HG02759 (cell line): ENCODE data around the gene FASTK.

Experiments
- ATAC-seq: cut with Tn5 transposase; IDR thresholded peaks from one replicate; pipeline ENCODE4 v1.9.1; 2021; ENCODE audit warnings: mild to moderate bottlenecking, moderate library complexity; ENCODE audit not compliant: unreplicated experiment

The FASTK gene

GRCh38 chr7:151083071-151083823 lies 2.6 kb upstream of the FASTK start, which contains the start of gene TMUB1:
TSS of gene TMUB1 (minus strand) at chr7:151083493. CDS start at chr7:151082563, 930 bp downstream.
- peak; percentile 50 for ATAC-seq

- ATAC-seq: no peak
Observed at GRCh38 chr7:151082141-151083070, 1.8 kb upstream of the FASTK start.

GRCh38 chr7:151081170-151082101 lies 827 bp upstream of the FASTK start:
- no peak for ATAC-seq

- peak; percentile 0 for ATAC-seq
Observed at GRCh38 chr7:151080067-151080521, 515 bp downstream of the FASTK start.

- no peak for ATAC-seq
Observed at GRCh38 chr7:151079199-151079910, 1.3 kb downstream of the FASTK start.

- no peak for ATAC-seq
Observed at GRCh38 chr7:151078233-151079040, 2.2 kb downstream of the FASTK start.

GRCh38 chr7:151077705-151078232 lies 2.8 kb downstream of the FASTK start:
- ATAC-seq: no peak

GRCh38 chr7:151076863-151077704 lies 3.5 kb downstream of the FASTK start:
- no peak for ATAC-seq

GRCh38 chr7:151075978-151076426 lies 4.6 kb downstream of the FASTK start:
- ATAC-seq: no peak

- no peak for ATAC-seq
Observed at GRCh38 chr7:151075662-151075971, 5.0 kb downstream of the FASTK start.

GRCh38 chr7:151074817-151075661 lies 5.6 kb downstream of the FASTK start:
- ATAC-seq: no peak

GRCh38 chr7:151073990-151074389 lies 6.6 kb downstream of the FASTK start:
- no peak for ATAC-seq

GRCh38 chr7:151071032-151071866 lies 9.4 kb downstream of the FASTK start:
- ATAC-seq: no peak

GRCh38 chr7:151070574-151070960 lies 10.0 kb downstream of the FASTK start:
- ATAC-seq: no peak

GRCh38 chr7:151069841-151070573 lies 10.6 kb downstream of the FASTK start:
- no peak for ATAC-seq
